Loucy (cell line): Measurements from ENCODE around the gene NELFA.

Experiments used
- CTCF ChIP-seq: fragments of 200-600 bp; sonication (generic); conservative IDR thresholded peaks from 2 replicates; pipeline ENCODE4 v1.5.1; 2014; ENCODE audit warnings: mild to moderate bottlenecking, antibody characterized with exemption, low read length
- EZH2phosphoT487 ChIP-seq: fragments of 200-600 bp; IDR thresholded peaks from 2 replicates; pipeline ENCODE4 v1.6.1; 2018; ENCODE audit warnings: antibody characterized with exemption, mild to moderate bottlenecking, moderate library complexity, borderline replicate concordance

DNA sequence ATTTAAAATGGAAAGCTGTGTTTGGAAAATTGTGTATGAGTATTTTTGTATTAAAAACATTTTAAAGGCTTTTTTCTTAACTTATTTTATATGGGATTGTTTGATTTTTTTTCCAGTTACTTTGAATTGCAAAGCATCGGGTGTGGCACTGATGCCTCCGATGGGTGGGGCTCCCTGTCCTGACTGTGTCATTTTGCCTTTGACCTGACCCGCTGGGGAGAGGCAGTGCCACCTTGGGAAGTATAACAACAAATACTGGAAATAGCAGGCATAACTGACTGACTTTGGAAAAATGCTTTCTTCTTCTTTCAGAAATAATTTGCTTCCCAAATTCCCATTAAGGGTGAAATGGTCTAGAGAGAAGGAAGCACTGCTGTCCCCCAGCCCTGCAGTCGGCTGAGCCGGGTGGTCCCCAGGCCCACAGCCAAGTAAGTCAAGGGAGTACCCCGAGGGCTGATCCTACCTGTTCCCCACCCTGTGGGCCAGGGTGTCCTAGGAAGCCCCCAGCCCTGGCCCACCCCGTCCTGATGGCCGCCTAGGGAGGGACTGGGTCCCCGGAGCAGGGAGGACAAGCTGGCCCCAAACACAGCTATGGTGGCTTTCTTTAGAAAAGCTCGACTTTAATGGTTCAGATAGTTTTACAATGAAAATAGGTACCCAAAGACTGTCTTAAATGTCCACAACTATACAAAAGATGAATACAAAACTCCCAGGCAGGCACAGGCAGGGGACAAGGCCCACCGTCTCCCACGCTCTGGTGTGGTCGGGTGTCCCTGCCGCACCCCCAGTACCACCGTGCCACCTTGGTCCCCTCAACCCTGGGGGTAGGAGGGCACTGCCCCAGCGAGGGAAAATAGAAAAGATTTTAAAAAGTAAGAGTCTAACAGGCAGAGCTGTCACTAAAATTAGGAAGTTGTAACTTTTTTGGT, 26.4 kb downstream of the NELFA start:
- no peak for TF ChIP-seq CTCF
- no peak for TF ChIP-seq EZH2phosphoT487
